ENCODE measurements around the gene ASB2. TPM values are rescaled to one million over a fixed set of nuclear protein-coding genes. Genes with fewer than 3 reads are reported as not detected.

The ASB2 gene
- polyA plus RNA-seq, 1 of the 3 experiments (the other 2 are of a cell fraction) = 0.15 TPM

DNA sequence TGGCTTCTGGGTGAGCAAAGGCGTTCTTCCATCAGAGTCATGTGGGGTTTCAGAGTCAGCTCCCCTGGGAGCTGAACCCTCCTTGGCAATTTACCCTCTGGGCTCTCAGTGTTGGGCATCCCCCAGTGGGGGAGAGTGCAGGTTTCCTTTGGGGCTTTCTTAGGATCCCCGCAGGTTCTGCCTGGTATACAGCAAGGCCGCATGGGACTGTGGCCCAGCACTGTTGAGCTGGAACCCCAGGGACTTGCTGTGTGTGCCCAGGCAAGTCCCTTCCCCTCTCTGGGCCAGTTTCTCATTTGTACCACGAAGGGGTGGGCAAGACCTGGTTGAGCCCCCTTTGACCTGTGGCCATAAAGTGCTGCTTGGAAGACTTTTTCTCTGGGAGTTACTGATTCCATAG is 43.7 kb downstream of the ASB2 start:
- ChIA-PET POLR2A (no interaction called here), CTCF (interaction anchor here (1.0 to 7.8 kb wide), 2 partner anchors 25 to 278 kb away, joined by 5 to 75 read pairs; no protein-coding TSS in a partner anchor)
- Histone ChIP-seq H3K4me1 (ENCODE audit: control insufficient read depth in 1 of 2, insufficient read depth in 2 of 2, low read depth in 1 of 2, low read length in 1 of 2) (no peaks in the 10 kb centered on the region), H3K27me3 (ENCODE audit: insufficient read depth) (peaks cover 25% of the 10 kb centered on the region; the same call in 1 of the 2 replicates), H3K27ac (ENCODE audit: low read depth in 2 of 2, low read length in 1 of 2) (no peak overlapping the region), H3K9ac (no peak overlapping the region), H3K36me3 (replicated peaks in 1 of 2; ENCODE audit: control insufficient read depth in 1 of 2, insufficient read depth in 2 of 2, low read length in 1 of 2) (no peaks in the 10 kb centered on the region), H3K79me2 (ENCODE audit: insufficient read depth) (no peaks in the 10 kb centered on the region), H3F3A (replicated peaks; ENCODE audit: insufficient read depth) (no peaks in the 10 kb centered on the region), H3K4me3 (ENCODE audit: low read depth in 2 of 2, low read length in 1 of 2) (no peak overlapping the region), H3K9me3 (no peaks in the 10 kb centered on the region), H3K4me2 (no peak overlapping the region), H3K9me2 (no peaks in the 10 kb centered on the region), H2AFZ (ENCODE audit: low read depth) (no peak overlapping the region), H4K20me1 (ENCODE audit: insufficient read depth) (no peaks in the 10 kb centered on the region)
- TF ChIP-seq ELF1 (IDR thresholded peaks at IDR 0.05) = no peak
- TF ChIP-seq, protein P1, sequence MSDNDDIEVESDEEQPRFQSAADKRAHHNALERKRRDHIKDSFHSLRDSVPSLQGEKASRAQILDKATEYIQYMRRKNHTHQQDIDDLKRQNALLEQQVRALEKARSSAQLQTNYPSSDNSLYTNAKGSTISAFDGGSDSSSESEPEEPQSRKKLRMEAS (IDR thresholded peaks at IDR 0.05; ENCODE audit: low read depth) = no peak
- TF ChIP-seq, protein P2, sequence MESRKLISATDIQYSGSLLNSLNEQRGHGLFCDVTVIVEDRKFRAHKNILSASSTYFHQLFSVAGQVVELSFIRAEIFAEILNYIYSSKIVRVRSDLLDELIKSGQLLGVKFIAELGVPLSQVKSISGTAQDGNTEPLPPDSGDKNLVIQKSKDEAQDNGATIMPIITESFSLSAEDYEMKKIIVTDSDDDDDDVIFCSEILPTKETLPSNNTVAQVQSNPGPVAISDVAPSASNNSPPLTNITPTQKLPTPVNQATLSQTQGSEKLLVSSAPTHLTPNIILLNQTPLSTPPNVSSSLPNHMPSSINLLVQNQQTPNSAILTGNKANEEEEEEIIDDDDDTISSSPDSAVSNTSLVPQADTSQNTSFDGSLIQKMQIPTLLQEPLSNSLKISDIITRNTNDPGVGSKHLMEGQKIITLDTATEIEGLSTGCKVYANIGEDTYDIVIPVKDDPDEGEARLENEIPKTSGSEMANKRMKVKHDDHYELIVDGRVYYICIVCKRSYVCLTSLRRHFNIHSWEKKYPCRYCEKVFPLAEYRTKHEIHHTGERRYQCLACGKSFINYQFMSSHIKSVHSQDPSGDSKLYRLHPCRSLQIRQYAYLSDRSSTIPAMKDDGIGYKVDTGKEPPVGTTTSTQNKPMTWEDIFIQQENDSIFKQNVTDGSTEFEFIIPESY (IDR thresholded peaks at IDR 0.05; ENCODE audit: borderline replicate concordance, low read depth) = no peak
- no peak for TF ChIP-seq SMC3 (IDR thresholded peaks at IDR 0.05; ENCODE audit: low read depth, low read length)
- TF ChIP-seq, protein P3, sequence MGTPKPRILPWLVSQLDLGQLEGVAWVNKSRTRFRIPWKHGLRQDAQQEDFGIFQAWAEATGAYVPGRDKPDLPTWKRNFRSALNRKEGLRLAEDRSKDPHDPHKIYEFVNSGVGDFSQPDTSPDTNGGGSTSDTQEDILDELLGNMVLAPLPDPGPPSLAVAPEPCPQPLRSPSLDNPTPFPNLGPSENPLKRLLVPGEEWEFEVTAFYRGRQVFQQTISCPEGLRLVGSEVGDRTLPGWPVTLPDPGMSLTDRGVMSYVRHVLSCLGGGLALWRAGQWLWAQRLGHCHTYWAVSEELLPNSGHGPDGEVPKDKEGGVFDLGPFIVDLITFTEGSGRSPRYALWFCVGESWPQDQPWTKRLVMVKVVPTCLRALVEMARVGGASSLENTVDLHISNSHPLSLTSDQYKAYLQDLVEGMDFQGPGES (IDR thresholded peaks at IDR 0.05; ENCODE audit: low read depth, low read length) = no peak
- no peak for TF ChIP-seq NRF1 (IDR thresholded peaks at IDR 0.05; ENCODE audit: low read depth, low read length)
- TF ChIP-seq SIN3A (IDR thresholded peaks at IDR 0.05; ENCODE audit: borderline replicate concordance, low read depth, low read length) = no peak
- TF ChIP-seq CHD2 (IDR thresholded peaks at IDR 0.05; ENCODE audit: low read length, partially characterized antibody) = no peak
- TF ChIP-seq JUND (IDR thresholded peaks at IDR 0.05) = no peak
- TF ChIP-seq, protein P4, sequence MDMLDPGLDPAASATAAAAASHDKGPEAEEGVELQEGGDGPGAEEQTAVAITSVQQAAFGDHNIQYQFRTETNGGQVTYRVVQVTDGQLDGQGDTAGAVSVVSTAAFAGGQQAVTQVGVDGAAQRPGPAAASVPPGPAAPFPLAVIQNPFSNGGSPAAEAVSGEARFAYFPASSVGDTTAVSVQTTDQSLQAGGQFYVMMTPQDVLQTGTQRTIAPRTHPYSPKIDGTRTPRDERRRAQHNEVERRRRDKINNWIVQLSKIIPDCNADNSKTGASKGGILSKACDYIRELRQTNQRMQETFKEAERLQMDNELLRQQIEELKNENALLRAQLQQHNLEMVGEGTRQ (IDR thresholded peaks at IDR 0.05; ENCODE audit: borderline replicate concordance, low read depth, low read length) = no peak
- no peak for TF ChIP-seq RCOR1 (IDR thresholded peaks at IDR 0.05; ENCODE audit: low read length)
- TF ChIP-seq TCF12 (IDR thresholded peaks at IDR 0.05) = no peak
- no peak for TF ChIP-seq MEF2A (IDR thresholded peaks at IDR 0.05; ENCODE audit: borderline replicate concordance, low read depth)
- TF ChIP-seq NFIC (IDR thresholded peaks at IDR 0.05; ENCODE audit: borderline replicate concordance) = no peak
- no peak for TF ChIP-seq YY1 (IDR thresholded peaks at IDR 0.05; ENCODE audit: low read depth)
- no peak for TF ChIP-seq POLR2AphosphoS5 (IDR thresholded peaks at IDR 0.05; ENCODE audit: low read depth, low read length)
- TF ChIP-seq, protein P5, sequence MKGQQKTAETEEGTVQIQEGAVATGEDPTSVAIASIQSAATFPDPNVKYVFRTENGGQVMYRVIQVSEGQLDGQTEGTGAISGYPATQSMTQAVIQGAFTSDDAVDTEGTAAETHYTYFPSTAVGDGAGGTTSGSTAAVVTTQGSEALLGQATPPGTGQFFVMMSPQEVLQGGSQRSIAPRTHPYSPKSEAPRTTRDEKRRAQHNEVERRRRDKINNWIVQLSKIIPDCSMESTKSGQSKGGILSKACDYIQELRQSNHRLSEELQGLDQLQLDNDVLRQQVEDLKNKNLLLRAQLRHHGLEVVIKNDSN (IDR thresholded peaks at IDR 0.05; ENCODE audit: borderline replicate concordance, low read depth) = no peak
- no peak for TF ChIP-seq EP300 (IDR thresholded peaks at IDR 0.05; ENCODE audit: borderline replicate concordance in 1 of 2, low read depth in 1 of 2, low read length in 1 of 2)
- no peak for TF ChIP-seq TEAD4 (IDR thresholded peaks at IDR 0.05; ENCODE audit: borderline replicate concordance, insufficient read depth)
- no peak for DNase-seq
- WGBS (ENCODE audit: low lambda C conversion rate) = 33% methylated on average over 2 of the region's 4 CpGs

Data from SK-N-SH (cell line).